K562 (cell line): ENCODE measurements around the gene NUP160.

ENCODE experiments used
- BCLAF1 ChIP-seq, 2 experiments: fragments of 450-650 bp in 1 of 2; IDR thresholded peaks; 2 replicates each; pipeline ENCODE4 v1.6.1; 2011 to 2017; ENCODE audit warnings: low read depth in 2 of 2, antibody characterized with exemption in 1 of 2, borderline replicate concordance in 1 of 2, low read length in 1 of 2, mild to moderate bottlenecking in 1 of 2, mixed read lengths in 1 of 2; ENCODE audit not compliant: control insufficient read depth in 1 of 2
- CTCF ChIP-seq, 3 experiments: IDR thresholded peaks in 2 of 3; conservative IDR thresholded peaks in 1 of 3; 2 replicates each; pipeline ENCODE4 v1.5.1; 2011 to 2012; ENCODE audit warnings: low read length in 3 of 3, mild to moderate bottlenecking in 3 of 3, control low read depth in 2 of 3, improper control_type of control experiment in 1 of 3, inconsistent platforms in 1 of 3, low read depth in 1 of 3, mixed read lengths in 1 of 3, moderate library complexity in 1 of 3; ENCODE audit not compliant: insufficient read depth in 2 of 3
- KLF16 ChIP-seq: IDR thresholded peaks from 2 replicates; pipeline ENCODE4 v1.6.1; 2016; ENCODE audit warnings: antibody characterized with exemption
- NR1H2 ChIP-seq: sonication (generic); formaldehyde crosslinking; IDR thresholded peaks from 2 replicates; pipeline ENCODE4 v1.4.0; 2020; ENCODE audit warnings: mild to moderate bottlenecking, missing genetic modification reagents
- USF2 ChIP-seq: sonication (generic); formaldehyde crosslinking; IDR thresholded peaks from 2 replicates; pipeline ENCODE4 v1.5.0; 2020; ENCODE audit warnings: missing genetic modification reagents
- ZNF217 ChIP-seq: sonication (generic); formaldehyde crosslinking; IDR thresholded peaks from 2 replicates; pipeline ENCODE4 v1.8.0; 2022; ENCODE audit warnings: mild to moderate bottlenecking, missing genetic modification reagents
- ZNF609 ChIP-seq: sonication (generic); formaldehyde crosslinking; IDR thresholded peaks from 2 replicates; pipeline ENCODE4 v1.8.1; 2023; ENCODE audit warnings: missing genetic modification reagents, mild to moderate bottlenecking, borderline replicate concordance
- ZNF668 ChIP-seq: fragments of 250-450 bp; sonication (Bioruptor Pico); IDR thresholded peaks from 2 replicates; pipeline ENCODE4 v1.8.0; 2022; ENCODE audit warnings: mild to moderate bottlenecking, inconsistent platforms

- TF ChIP-seq BCLAF1 (IDR thresholded peaks at IDR 0.05; ENCODE audit: borderline replicate concordance in 1 of 2, control insufficient read depth in 1 of 2, low read depth in 2 of 2, low read length in 1 of 2), result no peak
- no peak for TF ChIP-seq CTCF (IDR thresholded peaks at IDR 0.05 in 2 of 3, conservative IDR thresholded peaks at IDR 0.05 in 1 of 3; ENCODE audit: insufficient read depth in 2 of 3, low read depth in 1 of 3, low read length in 3 of 3)
- no peak for TF ChIP-seq USF2 (CRISPR knock-in tag)
- no peak for TF ChIP-seq ZNF217
- no peak for TF ChIP-seq KLF16
- no peak for TF ChIP-seq ZNF668 (CRISPR knock-in tag)
- no peak for TF ChIP-seq NR1H2 (CRISPR knock-in tag)
- TF ChIP-seq ZNF609 (CRISPR knock-in tag), result no peak
These were observed 43.7 kb upstream of the NUP160 start for GRCh38 chr11:47891886-47892285.
